Fibroblast of lung (primary cell): ENCODE data around the gene ATP6V0A1.

Experiments
- CTCF ChIP-seq, 2 donors: IDR thresholded peaks in 1 of 2; conservative IDR thresholded peaks in 1 of 2; 1 replicate in 1 of 2; 2 replicates in 1 of 2; pipeline ENCODE4 v1.5.1; 2011 to 2012; ENCODE audit warnings: low read length in 2 of 2, control low read depth in 1 of 2, inconsistent platforms in 1 of 2, low read depth in 1 of 2, mild to moderate bottlenecking in 1 of 2
- EZH2 ChIP-seq: IDR thresholded peaks from 2 replicates; pipeline ENCODE4 v1.5.1; 2012; ENCODE audit warnings: low read length, control low read depth, mild to moderate bottlenecking; ENCODE audit errors: missing control alignments

- TF ChIP-seq CTCF (conservative IDR thresholded peaks at IDR 0.05 in 1 of 2, IDR thresholded peaks at IDR 0.05 in 1 of 2; ENCODE audit: low read depth in 1 of 2, low read length in 2 of 2): no peak
- TF ChIP-seq EZH2: no peak
These were observed 61.1 kb downstream of the ATP6V0A1 start for GRCh38 chr17:42519546-42520491.
